ENCODE results near the gene CRY2. TPM values are rescaled to one million over a fixed set of nuclear protein-coding genes. Genes with fewer than 3 reads are reported as not detected.

The CRY2 gene
- total RNA-seq, 2 experiments from 2014 or later: 25.6 to 26.3 TPM

- no peak overlapping the region for H3K4me3 Mint-ChIP-seq
- ChIA-PET POLR2A (interaction anchor here (0.6 kb wide), 1 partner anchor 62 kb away, joined by 3 read pairs; the partner anchor contains the start of gene PEX16), CTCF (no interaction called here)
- no peak for DNase-seq
- H3K27me3 Mint-ChIP-seq: no peaks in the 10 kb centered on the region
- H3K27ac Mint-ChIP-seq: no peak overlapping the region
- no peaks in the 10 kb centered on the region for H3K9me3 Mint-ChIP-seq
- peaks cover 10% of the 10 kb centered on the region for H3K36me3 Mint-ChIP-seq (ENCODE audit: low read depth)
- peaks cover under 1% of the 10 kb centered on the region for H3K4me1 Mint-ChIP-seq
Measured at GRCh38 chr11:45856044-45856468, 8.8 kb downstream of the CRY2 start.

GRCh38 chr11:45857961-45858474 is 10.7 kb downstream of the CRY2 start:
- no peaks in the 10 kb centered on the region for H3K9me3 Mint-ChIP-seq
- ChIA-PET CTCF (interaction anchor here (0.9 to 2.3 kb wide), 3 partner anchors 11 to 16 kb away, joined by 3 to 8 read pairs (median 4); partner anchors contain the start of gene CRY2), POLR2A (no interaction called here)
- H3K27me3 Mint-ChIP-seq: no peaks in the 10 kb centered on the region
- no peak overlapping the region for H3K4me3 Mint-ChIP-seq
- H3K4me1 Mint-ChIP-seq: no peaks in the 10 kb centered on the region
- no peak overlapping the region for H3K27ac Mint-ChIP-seq
- peaks cover 25% of the 10 kb centered on the region for H3K36me3 Mint-ChIP-seq (ENCODE audit: low read depth)
- no peak for DNase-seq

DNA sequence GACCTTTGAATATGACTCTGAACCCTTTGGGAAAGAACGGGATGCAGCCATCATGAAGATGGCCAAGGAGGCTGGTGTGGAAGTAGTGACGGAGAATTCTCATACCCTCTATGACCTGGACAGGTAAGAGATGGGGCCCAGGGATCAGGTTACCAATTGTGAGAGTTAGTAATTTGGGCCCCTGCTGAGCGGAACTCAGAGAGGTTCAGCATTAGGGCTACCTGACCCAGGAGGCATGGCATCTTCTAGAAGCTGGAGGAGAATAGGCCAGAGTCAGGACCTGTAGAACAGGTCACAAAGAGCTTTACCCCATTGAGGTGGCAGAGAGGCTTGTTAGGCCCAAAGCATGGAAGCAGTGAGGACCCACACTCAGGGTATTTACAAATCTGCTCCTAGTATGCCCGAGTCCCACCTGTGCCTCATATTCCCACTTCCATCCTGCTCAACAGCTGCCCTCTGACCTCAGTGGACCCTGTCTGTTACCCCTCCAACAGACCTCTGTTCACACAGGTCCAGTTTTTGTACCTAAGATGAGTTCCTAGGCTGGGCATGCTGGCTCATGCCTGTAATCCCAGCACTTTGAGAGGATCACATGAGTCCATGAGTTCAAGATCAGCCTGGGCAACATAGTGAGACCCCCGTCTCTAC is 11.6 kb downstream of the CRY2 start:
- no peak overlapping the region for H3K4me3 Mint-ChIP-seq
- no peak for DNase-seq
- POLR2A ChIA-PET: no interaction called here
- no peak overlapping the region for H3K27ac Mint-ChIP-seq
- H3K27me3 Mint-ChIP-seq: no peaks in the 10 kb centered on the region
- H3K36me3 Mint-ChIP-seq (ENCODE audit: low read depth): peaks cover 27% of the 10 kb centered on the region
- no peaks in the 10 kb centered on the region for H3K4me1 Mint-ChIP-seq
- CTCF ChIA-PET: interaction anchor here (0.9 to 2.3 kb wide), 2 partner anchors 12 to 15 kb away, joined by 3 to 8 read pairs; partner anchors contain the start of gene CRY2
- H3K9me3 Mint-ChIP-seq: no peaks in the 10 kb centered on the region

- peaks cover 27% of the 10 kb centered on the region for H3K36me3 Mint-ChIP-seq (ENCODE audit: low read depth)
- no peak for DNase-seq
- no peak overlapping the region for H3K27ac Mint-ChIP-seq
- H3K27me3 Mint-ChIP-seq: no peaks in the 10 kb centered on the region
- no peak overlapping the region for H3K4me3 Mint-ChIP-seq
- ChIA-PET POLR2A (no interaction called here), CTCF (interaction anchor here (0.6 to 2.3 kb wide), 3 partner anchors 12 to 88 kb away, joined by 3 to 10 read pairs (median 8); partner anchors contain the start of gene CRY2)
- no peaks in the 10 kb centered on the region for H3K9me3 Mint-ChIP-seq
- no peaks in the 10 kb centered on the region for H3K4me1 Mint-ChIP-seq
Measured at GRCh38 chr11:45859661-45860140, 12.4 kb downstream of the CRY2 start.

- Mint-ChIP-seq H3K4me3 (no peak overlapping the region), H3K36me3 (ENCODE audit: low read depth) (peaks cover 30% of the 10 kb centered on the region), H3K27me3 (no peaks in the 10 kb centered on the region), H3K9me3 (no peaks in the 10 kb centered on the region), H3K27ac (no peak overlapping the region), H3K4me1 (no peaks in the 10 kb centered on the region)
- ChIA-PET POLR2A (no interaction called here), CTCF (interaction anchor here (0.6 to 2.2 kb wide), 4 partner anchors 10 to 1240 kb away, joined by 3 to 10 read pairs (median 4); no protein-coding TSS in a partner anchor)
- no peak for DNase-seq
Measured at GRCh38 chr11:45860348-45860747, 13.1 kb downstream of the CRY2 start.

DNA sequence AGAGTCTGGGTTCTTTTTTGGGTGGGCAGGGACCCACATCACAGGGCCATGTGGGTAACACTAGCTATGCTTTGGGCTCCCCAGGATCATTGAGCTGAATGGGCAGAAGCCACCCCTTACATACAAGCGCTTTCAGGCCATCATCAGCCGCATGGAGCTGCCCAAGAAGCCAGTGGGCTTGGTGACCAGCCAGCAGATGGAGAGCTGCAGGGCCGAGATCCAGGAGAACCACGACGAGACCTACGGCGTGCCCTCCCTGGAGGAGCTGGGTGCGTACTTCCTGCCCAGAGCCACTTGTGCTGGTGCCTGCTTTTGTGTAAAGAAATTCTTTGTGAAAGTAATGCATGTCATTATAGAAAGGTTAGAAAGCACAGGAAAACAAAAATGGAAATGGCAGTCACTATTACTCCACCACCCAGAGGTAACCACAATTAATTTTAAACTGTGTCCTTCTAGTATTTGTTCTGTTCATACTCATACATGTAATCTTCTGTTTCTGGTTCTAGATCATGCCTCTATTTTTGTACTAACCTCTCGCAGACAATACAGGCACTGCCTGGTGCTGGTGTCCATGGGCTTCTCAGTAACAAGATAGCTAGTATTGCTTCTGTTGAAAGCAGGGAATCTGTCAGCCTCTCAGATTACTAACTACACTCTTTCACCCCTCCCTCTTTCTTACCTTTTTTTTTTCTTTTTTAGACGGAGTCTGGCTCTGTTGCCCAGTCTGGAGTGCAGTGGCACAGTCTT is 13.7 kb downstream of the CRY2 start:
- POLR2A ChIA-PET: no interaction called here
- H3K4me1 Mint-ChIP-seq: no peaks in the 10 kb centered on the region
- no peaks in the 10 kb centered on the region for H3K27me3 Mint-ChIP-seq
- DNase-seq: no peak
- CTCF ChIA-PET: interaction anchor here (0.6 to 2.2 kb wide), 6 partner anchors 10 to 1241 kb away, joined by 3 to 10 read pairs (median 4); no protein-coding TSS in a partner anchor
- no peak overlapping the region for H3K27ac Mint-ChIP-seq
- H3K36me3 Mint-ChIP-seq (ENCODE audit: low read depth): peaks cover 30% of the 10 kb centered on the region
- H3K4me3 Mint-ChIP-seq: no peak overlapping the region
- no peaks in the 10 kb centered on the region for H3K9me3 Mint-ChIP-seq

DNA sequence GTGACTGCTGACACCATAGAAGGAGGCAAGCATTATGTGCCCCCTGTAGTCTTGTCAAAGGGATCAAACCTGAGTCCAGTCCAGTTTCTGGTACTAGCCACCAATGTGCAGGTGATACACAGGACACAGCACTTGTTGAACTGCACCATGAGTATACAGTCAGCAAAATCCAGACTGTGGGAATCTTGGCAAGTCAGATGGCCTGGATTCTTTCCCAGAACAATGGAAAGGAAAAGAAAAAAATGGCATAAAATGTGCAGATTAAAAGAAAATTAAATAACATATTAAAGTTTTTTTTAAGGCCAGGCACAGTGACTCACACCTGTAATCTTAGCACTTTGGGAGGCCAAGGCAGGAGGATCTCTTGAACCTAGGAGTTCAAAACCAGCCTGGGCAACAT is 16.8 kb downstream of the CRY2 start:
- CTCF ChIA-PET: interaction anchor here (0.8 to 1.7 kb wide), 2 partner anchors 8 to 14 kb away, joined by 3 to 6 read pairs; no protein-coding TSS in a partner anchor
- Mint-ChIP-seq H3K4me1 (no peaks in the 10 kb centered on the region), H3K36me3 (ENCODE audit: low read depth) (peaks cover 38% of the 10 kb centered on the region), H3K27me3 (no peaks in the 10 kb centered on the region), H3K9me3 (no peaks in the 10 kb centered on the region), H3K27ac (no peak overlapping the region), H3K4me3 (no peak overlapping the region)
- POLR2A ChIA-PET: no interaction called here
- DNase-seq: no peak

GRCh38 chr11:45869551-45869950 is 22.3 kb downstream of the CRY2 start:
- Mint-ChIP-seq H3K27ac (no peak overlapping the region), H3K9me3 (no peaks in the 10 kb centered on the region), H3K4me3 (no peak overlapping the region), H3K36me3 (ENCODE audit: low read depth) (peaks cover 44% of the 10 kb centered on the region), H3K4me1 (no peaks in the 10 kb centered on the region), H3K27me3 (no peaks in the 10 kb centered on the region)
- CTCF ChIA-PET: no interaction called here
- no peak for DNase-seq
- POLR2A ChIA-PET: no interaction called here

DNA sequence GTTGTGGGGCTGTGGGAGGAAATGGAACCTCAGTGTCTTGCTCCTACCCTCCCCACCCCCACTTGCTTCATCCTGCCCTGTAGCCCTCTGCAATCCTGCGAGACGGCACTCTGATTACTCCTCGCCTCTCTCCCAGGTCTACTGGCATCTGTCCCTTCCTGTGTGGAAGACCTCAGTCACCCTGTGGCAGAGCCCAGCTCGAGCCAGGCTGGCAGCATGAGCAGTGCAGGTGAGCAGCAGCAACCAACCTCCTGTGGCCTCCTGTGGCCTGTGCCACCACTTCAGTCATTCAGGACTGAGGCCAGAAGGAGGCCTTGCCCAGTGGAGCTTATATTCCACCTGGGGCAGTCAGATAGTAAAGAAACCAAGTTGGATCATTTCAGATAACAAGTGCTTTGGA is 23.4 kb downstream of the CRY2 start:
- Mint-ChIP-seq H3K4me3 (no peak overlapping the region), H3K9me3 (no peaks in the 10 kb centered on the region), H3K4me1 (no peaks in the 10 kb centered on the region), H3K27ac (no peak overlapping the region), H3K27me3 (no peaks in the 10 kb centered on the region), H3K36me3 (ENCODE audit: low read depth) (peaks cover 44% of the 10 kb centered on the region)
- DNase-seq: no peak
- ChIA-PET CTCF (no interaction called here), POLR2A (no interaction called here)

DNA sequence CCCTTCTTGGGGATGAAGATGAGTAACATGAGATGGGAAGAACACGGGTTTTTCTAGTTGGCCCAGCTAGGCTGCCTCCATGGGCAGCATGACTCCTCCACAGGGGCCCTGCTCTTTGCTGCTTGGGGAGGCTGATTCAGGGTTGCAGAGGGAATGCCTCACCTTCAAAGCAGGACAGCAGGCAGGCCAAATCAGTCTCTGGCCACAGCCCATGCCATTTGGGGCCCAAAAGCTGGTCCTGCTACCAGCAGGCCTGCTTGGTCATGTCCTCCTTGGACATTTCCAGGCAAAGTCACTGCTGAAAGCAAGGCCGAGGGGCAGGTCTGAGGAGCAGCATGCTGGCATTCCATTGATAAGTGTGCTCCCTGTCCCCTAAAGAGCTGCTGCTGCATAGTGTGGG is 24.4 kb downstream of the CRY2 start:
- H3K4me3 Mint-ChIP-seq: no peak overlapping the region
- no peaks in the 10 kb centered on the region for H3K27me3 Mint-ChIP-seq
- no peak for DNase-seq
- peaks cover 44% of the 10 kb centered on the region for H3K36me3 Mint-ChIP-seq (ENCODE audit: low read depth)
- POLR2A ChIA-PET: no interaction called here
- CTCF ChIA-PET: interaction anchor here (0.8 to 0.9 kb wide), 2 partner anchors 8 to 135 kb away, joined by 3 read pairs; no protein-coding TSS in a partner anchor
- H3K9me3 Mint-ChIP-seq: no peaks in the 10 kb centered on the region
- H3K27ac Mint-ChIP-seq: no peak overlapping the region
- H3K4me1 Mint-ChIP-seq: no peaks in the 10 kb centered on the region

- H3K27me3 Mint-ChIP-seq: no peaks in the 10 kb centered on the region
- CTCF ChIA-PET: interaction anchor here (0.8 to 1.6 kb wide), 4 partner anchors 9 to 134 kb away, joined by 3 to 5 read pairs (median 4); no protein-coding TSS in a partner anchor
- H3K4me3 Mint-ChIP-seq: no peak overlapping the region
- H3K36me3 Mint-ChIP-seq (ENCODE audit: low read depth): peaks cover 42% of the 10 kb centered on the region
- no peaks in the 10 kb centered on the region for H3K4me1 Mint-ChIP-seq
- H3K9me3 Mint-ChIP-seq: no peaks in the 10 kb centered on the region
- H3K27ac Mint-ChIP-seq: no peak overlapping the region
- peak; percentile 46 for DNase-seq
- POLR2A ChIA-PET: no interaction called here
Measured at GRCh38 chr11:45872651-45873356, 25.5 kb downstream of the CRY2 start.

GRCh38 chr11:45876401-45876800 is 29.1 kb downstream of the CRY2 start:
- Mint-ChIP-seq H3K36me3 (ENCODE audit: low read depth) (peaks cover 22% of the 10 kb centered on the region), H3K27me3 (no peaks in the 10 kb centered on the region), H3K27ac (no peak overlapping the region), H3K4me3 (no peak overlapping the region), H3K9me3 (no peaks in the 10 kb centered on the region), H3K4me1 (no peaks in the 10 kb centered on the region)
- ChIA-PET POLR2A (no interaction called here), CTCF (interaction anchor here (1.0 kb wide), 1 partner anchor 10 kb away, joined by 4 read pairs; no protein-coding TSS in a partner anchor)
- DNase-seq: no peak

All from activated CD4-positive, alpha-beta T cell treated with anti-CD3 and anti-CD28 coated beads, Interleukin-2, amount 10 ng/mL, durations not matched to agents 7 days and 5 days (primary cell).